Vagina (tissue), 2 donors: ENCODE results near the gene ARHGEF40. TPM values are rescaled to one million over a fixed set of nuclear protein-coding genes. Genes with fewer than 3 reads are reported as not detected.

Source experiments
- DNase-seq, 2 donors: peaks; one replicate each; pipeline ENCODE4 v3.0.0-alpha.2; 2017; ENCODE audit errors: extremely low spot score in 2 of 2
- H3K27ac ChIP-seq: fragments of 200-600 bp; sonication (generic); one replicate; pipeline ENCODE4 v1.5.1; 2019
- H3K27me3 ChIP-seq: fragments of 200-600 bp; sonication (generic); one replicate; pipeline ENCODE4 v1.5.1; 2019
- H3K36me3 ChIP-seq, 2 donors: fragments of 200-600 bp; sonication (generic); one replicate each; pipeline ENCODE4 v1.5.1; 2017 to 2019
- H3K4me1 ChIP-seq: fragments of 200-600 bp; sonication (generic); one replicate; pipeline ENCODE4 v1.5.1; 2019
- H3K4me3 ChIP-seq, 2 donors: fragments of 200-600 bp; sonication (generic); 1 replicate in 1 of 2; 2 replicates in 1 of 2; pipeline ENCODE4 v1.5.1; 2016 to 2019
- H3K9me3 ChIP-seq: fragments of 200-600 bp; sonication (generic); one replicate; pipeline ENCODE4 v1.5.1; 2019
- CTCF ChIP-seq, 3 experiments: fragments of 450-650 bp in 2 of 3; fragments of 200-600 bp in 1 of 3; sonication (generic) in 1 of 3; IDR thresholded peaks; one replicate each; pipeline ENCODE4 v1.5.1; 2017 to 2019; ENCODE audit warnings: antibody characterized with exemption in 3 of 3, mild to moderate bottlenecking in 2 of 3, moderate library complexity in 2 of 3
- POLR2A ChIP-seq, 2 donors: fragments of 450-650 bp; IDR thresholded peaks; one replicate each; pipeline ENCODE4 v1.6.1; 2017; ENCODE audit warnings: antibody characterized with exemption in 2 of 2, mild to moderate bottlenecking in 2 of 2, moderate library complexity in 2 of 2
- POLR2AphosphoS5 ChIP-seq, 2 donors: sonication (generic); formaldehyde crosslinking; IDR thresholded peaks; one replicate each; pipeline ENCODE4 v1.9.0; 2017; ENCODE audit warnings: antibody characterized with exemption in 2 of 2, mild to moderate bottlenecking in 2 of 2, low read depth in 1 of 2; ENCODE audit not compliant: insufficient read depth in 1 of 2
- intact Hi-C: fragments of 100-400 bp; cut with DNase I; formaldehyde crosslinking; loops from one replicate; pipeline ENCODE4 v1.15.1; 2023
- total RNA-seq: library from RNA; depleted of rRNA; stranded (reverse); fragments of >200 nt; gene quantifications from one replicate; pipeline ENCODE4 v1.2.3, GENCODE V29; 2016

ARHGEF40 gene
- total RNA-seq, 1 donor from 2014 or later, result 36.3 TPM

DNA sequence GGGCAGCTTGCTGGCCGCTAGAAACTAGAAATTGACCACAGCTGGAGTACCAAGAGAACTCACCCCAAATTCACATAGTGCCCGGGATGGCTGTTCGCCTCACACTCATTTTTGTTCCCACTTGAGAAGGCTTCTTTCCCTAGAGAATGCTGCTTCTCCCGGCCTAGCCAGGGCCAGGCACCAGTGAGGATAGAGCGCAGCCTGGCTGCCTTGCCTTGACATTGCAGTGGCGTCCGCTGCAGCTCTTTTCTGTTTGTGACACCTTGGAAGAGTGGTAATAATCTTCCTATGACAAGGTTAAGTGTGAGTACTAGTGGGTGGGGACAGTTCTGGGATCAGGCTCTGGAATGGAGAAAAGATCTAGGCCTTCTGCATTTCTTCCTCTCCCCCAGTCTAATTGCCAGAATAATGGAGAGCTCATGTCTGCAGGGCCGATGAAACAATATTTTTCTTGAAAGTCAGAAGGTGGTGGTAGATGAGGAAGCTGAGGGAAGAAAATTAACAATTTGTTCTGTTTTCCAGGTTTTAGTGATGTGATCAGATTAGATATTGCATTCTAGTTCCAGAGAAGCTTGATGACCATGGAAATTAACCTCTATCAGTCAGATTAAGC is 34.5 kb downstream of the ARHGEF40 start:
- no peaks in the 10 kb centered on the region for H3K27me3 ChIP-seq
- peak overlapping the region; percentile 67 to 72 for H3K4me3 ChIP-seq
- peak overlapping the region; percentile 99 for H3K27ac ChIP-seq
- H3K9me3 ChIP-seq, result no peaks in the 10 kb centered on the region
- peak; percentile 80 to 97 (median 90) for TF ChIP-seq CTCF (IDR thresholded peaks at IDR 0.05)
- TF ChIP-seq POLR2AphosphoS5 (IDR thresholded peaks at IDR 0.05; ENCODE audit: insufficient read depth in 1 of 2, low read depth in 1 of 2), result no peak
- no peak for TF ChIP-seq POLR2A (IDR thresholded peaks at IDR 0.05)
- peaks cover 50% of the 10 kb centered on the region for H3K4me1 ChIP-seq
- no peaks in the 10 kb centered on the region for H3K36me3 ChIP-seq
- no peak for DNase-seq
- intact Hi-C loops, result loop anchor here (1.0 to 5.0 kb wide), 2 partner anchors 35 to 77 kb away; partner anchors contain the start of gene NDRG2

DNA sequence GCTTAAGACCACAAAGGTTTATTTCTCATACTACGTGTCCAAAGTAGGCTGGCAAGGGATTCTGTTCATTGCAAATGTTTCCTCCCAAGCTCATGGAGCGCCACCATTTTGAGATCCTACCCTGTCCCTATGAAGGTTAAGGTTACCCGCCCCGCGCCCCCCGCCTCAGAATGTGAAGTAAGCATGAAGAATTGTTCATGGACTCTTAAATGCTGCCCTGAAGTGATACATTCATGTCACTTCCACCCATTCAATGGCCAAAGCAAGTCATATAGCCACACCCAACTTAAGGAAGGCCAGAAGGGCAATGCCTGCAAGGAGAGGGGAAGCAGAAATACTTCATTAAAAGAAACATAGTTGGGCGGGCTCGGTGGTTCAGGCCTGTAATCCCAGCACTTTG is 35.0 kb downstream of the ARHGEF40 start:
- Histone ChIP-seq H3K9me3 (no peaks in the 10 kb centered on the region), H3K4me3 (no peak overlapping the region), H3K4me1 (peaks cover 45% of the 10 kb centered on the region), H3K27me3 (no peaks in the 10 kb centered on the region), H3K27ac (peak overlapping the region; percentile 99), H3K36me3 (no peaks in the 10 kb centered on the region)
- TF ChIP-seq POLR2AphosphoS5 (IDR thresholded peaks at IDR 0.05; ENCODE audit: insufficient read depth in 1 of 2, low read depth in 1 of 2), result no peak
- TF ChIP-seq CTCF (IDR thresholded peaks at IDR 0.05), result no peak
- no peak for TF ChIP-seq POLR2A (IDR thresholded peaks at IDR 0.05)
- no peak for DNase-seq
- intact Hi-C loops, result no loop called here

GRCh38 chr14:21106176-21106497 is 36.0 kb downstream of the ARHGEF40 start:
- no peaks in the 10 kb centered on the region for H3K27me3 ChIP-seq
- no peak overlapping the region for H3K4me3 ChIP-seq
- peaks cover 43% of the 10 kb centered on the region for H3K4me1 ChIP-seq
- DNase-seq, result no peak
- TF ChIP-seq POLR2AphosphoS5 (IDR thresholded peaks at IDR 0.05; ENCODE audit: insufficient read depth in 1 of 2, low read depth in 1 of 2), result peak in 1 of 2 donors; percentile 44
- no peak for TF ChIP-seq POLR2A (IDR thresholded peaks at IDR 0.05)
- H3K36me3 ChIP-seq, result no peaks in the 10 kb centered on the region
- intact Hi-C loops, result no loop called here
- H3K27ac ChIP-seq, result peak overlapping the region; percentile 99
- H3K9me3 ChIP-seq, result no peaks in the 10 kb centered on the region

DNA sequence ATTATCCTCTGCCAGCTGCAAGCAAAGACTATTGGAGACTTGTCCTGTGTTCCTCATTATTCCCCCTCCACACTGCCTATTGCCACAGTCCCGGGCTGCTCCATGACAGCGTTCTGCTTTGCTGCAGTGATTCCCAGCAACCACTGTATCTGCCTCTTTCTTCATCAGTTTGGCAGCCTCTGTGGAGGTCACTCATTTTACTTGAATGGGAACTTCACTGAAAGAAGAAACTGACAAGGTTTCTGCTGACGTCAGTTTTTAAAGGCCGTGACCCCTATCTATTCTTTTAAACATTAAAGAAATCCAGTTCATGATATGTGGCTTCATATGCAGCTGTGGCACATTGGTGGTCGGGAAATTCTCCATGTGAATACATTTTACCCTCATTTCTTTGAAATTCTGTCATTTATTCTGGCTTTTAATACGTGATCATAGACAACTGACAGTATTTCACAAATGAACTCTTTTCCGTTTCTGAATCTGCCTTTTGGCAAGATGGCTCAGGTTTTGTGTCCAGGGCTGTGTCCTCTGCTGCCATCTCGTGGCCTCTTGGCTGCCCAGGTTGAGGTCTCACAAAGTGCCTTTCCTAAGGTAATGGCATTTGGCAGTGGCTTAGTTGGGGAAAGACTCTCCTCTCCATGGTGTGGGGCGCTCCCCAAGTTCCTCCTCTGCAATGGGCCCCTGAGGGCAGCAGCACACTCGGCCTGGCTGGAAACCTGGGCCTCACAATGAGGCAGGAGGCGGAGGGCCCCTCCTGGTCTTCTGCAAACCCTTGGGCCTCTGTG is 36.6 kb downstream of the ARHGEF40 start:
- intact Hi-C loops, result no loop called here

More for the DNA sequence above, 36.6 kb downstream of the ARHGEF40 start:
- Histone ChIP-seq H3K27me3 (no peaks in the 10 kb centered on the region), H3K27ac (peak overlapping the region; percentile 99), H3K9me3 (no peaks in the 10 kb centered on the region), H3K4me3 (no peak overlapping the region), H3K4me1 (peaks cover 39% of the 10 kb centered on the region), H3K36me3 (no peaks in the 10 kb centered on the region)
- DNase-seq, result no peak
- TF ChIP-seq POLR2AphosphoS5 (IDR thresholded peaks at IDR 0.05; ENCODE audit: insufficient read depth in 1 of 2, low read depth in 1 of 2) (peak in 1 of 2 donors; percentile 46), CTCF (IDR thresholded peaks at IDR 0.05) (peak; percentile 42 to 90 (median 81)), POLR2A (IDR thresholded peaks at IDR 0.05) (no peak)
